Adrenal gland (tissue), 12 donors: ENCODE data around the gene UROD. TPM values are rescaled to one million over a fixed set of nuclear protein-coding genes. Genes with fewer than 3 reads are reported as not detected.
"Not testable (repeated sequence)": the region's sequence is repeated elsewhere in the genome, so short reads cannot be mapped to it uniquely, and the experiment has no call there.

ENCODE experiments used
- DNase-seq, 7 donors: peaks; one replicate each; pipeline ENCODE4 v3.0.0-alpha.2; 2019 to 2020
- H3K27ac ChIP-seq, 5 donors: fragments of 200-600 bp; sonication (generic) in 4 of 5; 1 replicate in 3 of 5; 2 replicates in 2 of 5; pipeline versions ENCODE4 v1.5.1 to v1.8.0; 2016 to 2020; ENCODE audit warnings: mild to moderate bottlenecking in 1 of 5
- H3K27me3 ChIP-seq: fragments of 200-600 bp; 2 replicates; pipeline ENCODE4 v1.8.0; 2021
- H3K36me3 ChIP-seq, 2 donors: fragments of 200-600 bp; replicated peaks in 1 of 2; 1 replicate in 1 of 2; 2 replicates in 1 of 2; pipeline versions ENCODE4 v1.5.1 to v1.8.0; 2018 to 2022
- H3K4me1 ChIP-seq, 2 donors: fragments of 200-600 bp; replicated peaks in 1 of 2; 1 replicate in 1 of 2; 2 replicates in 1 of 2; pipeline versions ENCODE4 v1.5.1 to v1.8.0; 2018 to 2021
- H3K4me3 ChIP-seq, 4 donors: fragments of 200-600 bp; sonication (generic) in 3 of 4; one replicate each; pipeline ENCODE4 v1.5.1; 2016 to 2018
- H3K9me3 ChIP-seq, 3 donors: fragments of 200-600 bp; sonication (generic) in 1 of 3; replicated peaks in 1 of 3; 1 replicate in 2 of 3; 2 replicates in 1 of 3; pipeline versions ENCODE4 v1.5.1 to v1.8.0; 2016 to 2021
- CTCF ChIP-seq, 6 experiments: fragments of 450-650 bp in 4 of 6; fragments of 200-600 bp in 2 of 6; sonication (generic) in 1 of 6; IDR thresholded peaks; 1 replicate in 5 of 6; 2 replicates in 1 of 6; pipeline versions ENCODE4 v1.5.1 to v1.8.0; 2016 to 2021; ENCODE audit warnings: antibody characterized with exemption in 6 of 6, mild to moderate bottlenecking in 2 of 6, moderate library complexity in 1 of 6
- POLR2A ChIP-seq, 2 donors: fragments of 450-650 bp; IDR thresholded peaks; one replicate each; pipeline ENCODE4 v1.6.1; 2017; ENCODE audit warnings: antibody characterized with exemption in 2 of 2, mild to moderate bottlenecking in 2 of 2, moderate library complexity in 1 of 2
- WGBS, 4 donors: extraction: QIAGEN DNeasy Blood & Tissue Kit in 2 of 4; methylation state at CpG; one replicate each; pipeline versions ENCODE4 v1.1.5 to v1.1.7; 2013 to 2017; 5-methylcytosine and 5-hydroxymethylcytosine counted together
- intact Hi-C, 2 donors: fragments of 100-400 bp; cut with DNase I; formaldehyde crosslinking; loops; one replicate each; pipeline versions ENCODE4 v1.14.1 to v1.15.0; 2022 to 2023
- polyA plus RNA-seq, 3 donors: library from polyadenylated mRNA; stranded (reverse); fragments of 200-250 nt in 2 of 3; fragments of 350-450 nt in 1 of 3; fragmentation: Illumina TruSeq in 1 of 3; extraction: RNeasy Lipid Tissue Mini Kit (QIAGEN cat#74804) in 1 of 3; gene quantifications; one replicate each; pipeline ENCODE4 v1.2.3, GENCODE V29; 2013 to 2014
- total RNA-seq, 9 donors: library from RNA; depleted of rRNA in 4 of 9; stranded (reverse); fragments of >200 nt in 4 of 9; fragments of 120-200 nt in 1 of 9; fragmentation: NEBNext Ultra II Directional in 1 of 9; extraction: Animal tissue kit (Norgen Biotek cat#: 25700) in 1 of 9; gene quantifications; one replicate each; pipeline versions ENCODE4 v1.1.0 to v1.2.4, GENCODE V29; 2013 to 2023
- donor health status: healthy with polysubstance abuse.
- donor health status: Bipolar disorder and iron deficiency.
- donor health status: DM: yes; HTN: yes; CAD: no.
- donor health status: DM: no; HTN: no; CAD: no.
- donor health status: DM: no; HTN: no; CAD: no.
- donor health status: DM: yes; HTN: yes; CAD: no.

The UROD gene
- total and polyA plus RNA-seq, 12 donors: 169 to 380 (median 221) TPM

GRCh38 chr1:45047032-45047431, 35.0 kb downstream of the UROD start:
- peak overlapping the region in 1 of 5 donors; percentile 40 for H3K27ac ChIP-seq
- DNase-seq: no peak
- H3K27me3 ChIP-seq: no peaks in the 10 kb centered on the region
- no peak overlapping the region for H3K4me3 ChIP-seq
- H3K4me1 ChIP-seq: peaks cover 9 to 19% of the 10 kb centered on the region in 2 donors
- intact Hi-C loops: no loop called here
- 47 to 56% (median 48%) methylated on average over 5 of the region's 5 CpGs for WGBS, 4 donors
- H3K36me3 ChIP-seq: peaks cover 0 to 8% of the 10 kb centered on the region in 2 donors
- no peak for TF ChIP-seq POLR2A (IDR thresholded peaks at IDR 0.05)
- no peak for TF ChIP-seq CTCF (IDR thresholded peaks at IDR 0.05)
- no peaks in the 10 kb centered on the region for H3K9me3 ChIP-seq

DNA sequence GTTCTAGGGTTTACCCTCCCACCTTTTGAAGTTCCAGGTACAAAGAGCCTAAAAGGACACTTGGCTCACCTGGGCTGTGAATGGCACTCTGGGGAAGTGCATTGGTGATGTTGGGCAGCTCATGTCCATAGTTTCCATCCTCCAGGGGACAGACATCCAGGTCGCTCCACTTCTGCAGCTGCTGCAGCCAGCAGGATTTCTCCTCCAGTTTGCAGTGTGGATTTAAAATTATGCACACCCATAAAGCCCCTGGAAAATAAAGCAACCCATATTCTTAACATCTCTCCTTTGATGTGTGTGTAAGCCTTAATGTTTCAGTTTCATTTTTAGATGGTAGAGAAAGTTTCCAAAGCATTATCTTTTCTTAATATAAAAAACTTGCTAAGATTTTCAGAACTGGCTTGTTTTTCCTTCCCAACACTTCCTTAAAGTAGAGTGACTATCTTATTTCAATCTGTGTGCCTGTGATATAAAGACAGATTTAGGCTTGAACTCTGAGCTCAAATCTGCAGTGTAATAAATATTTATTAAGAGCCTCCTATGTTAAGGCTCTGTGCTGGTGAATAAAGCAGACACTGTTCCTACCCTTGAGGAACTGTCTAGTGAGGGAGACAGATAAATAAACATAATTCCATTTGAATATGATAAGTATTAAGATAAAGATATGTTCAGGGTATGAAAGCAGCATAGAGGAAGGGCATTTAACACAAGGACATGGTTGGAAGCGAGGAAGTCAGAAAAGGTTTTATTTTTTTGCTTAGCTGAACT, 39.1 kb downstream of the UROD start:
- Histone ChIP-seq H3K9me3 (no peaks in the 10 kb centered on the region), H3K36me3 (peaks cover 0 to 4% of the 10 kb centered on the region in 2 donors), H3K4me1 (peaks cover 9 to 19% of the 10 kb centered on the region in 2 donors), H3K4me3 (no peak overlapping the region), H3K27ac (peak overlapping the region in 1 of 5 donors; percentile 37), H3K27me3 (no peaks in the 10 kb centered on the region)
- WGBS, 4 donors: 43 to 51% (median 47%) methylated on average over 2 of the region's 2 CpGs
- intact Hi-C loops: no loop called here
- no peak for DNase-seq
- no peak for TF ChIP-seq CTCF (IDR thresholded peaks at IDR 0.05)
- no peak for TF ChIP-seq POLR2A (IDR thresholded peaks at IDR 0.05)

DNA sequence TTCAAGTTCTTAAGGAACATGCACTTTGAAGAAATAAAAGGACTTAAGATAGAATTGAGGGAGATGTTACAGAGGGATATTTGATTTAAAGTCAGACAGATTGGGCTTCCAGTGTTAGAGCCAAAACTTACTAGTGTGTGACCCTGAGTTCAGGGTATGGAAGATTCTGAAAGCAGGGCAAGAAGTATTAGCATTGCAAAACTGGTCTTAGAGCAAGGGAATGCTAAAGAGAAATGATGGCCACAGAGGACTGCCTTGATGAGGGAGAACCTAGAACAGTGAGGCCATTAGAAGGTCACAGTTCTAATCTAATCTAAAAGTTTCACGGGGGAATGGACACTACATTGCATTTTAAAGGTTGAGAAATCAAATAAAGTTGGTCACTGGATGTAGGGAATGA, 45.5 kb downstream of the UROD start:
- 33 to 46% (median 38%) methylated on average over 1 of the region's 1 CpG for WGBS, 4 donors
- no peak for TF ChIP-seq POLR2A (IDR thresholded peaks at IDR 0.05)
- TF ChIP-seq CTCF (IDR thresholded peaks at IDR 0.05): no peak
- Histone ChIP-seq H3K4me1 (peaks cover 0 to 5% of the 10 kb centered on the region in 2 donors), H3K27ac (no peak overlapping the region), H3K9me3 (no peaks in the 10 kb centered on the region), H3K36me3 (peaks cover 0 to 10% of the 10 kb centered on the region in 2 donors), H3K27me3 (no peaks in the 10 kb centered on the region), H3K4me3 (no peak overlapping the region)
- intact Hi-C loops: no loop called here
- DNase-seq: no peak

GRCh38 chr1:45059829-45060228, 47.8 kb downstream of the UROD start:
- Histone ChIP-seq H3K27ac (no peak overlapping the region), H3K4me1 (peaks cover 0 to 5% of the 10 kb centered on the region in 2 donors), H3K4me3 (no peak overlapping the region), H3K9me3 (no peaks in the 10 kb centered on the region), H3K36me3 (peaks cover 0 to 10% of the 10 kb centered on the region in 2 donors), H3K27me3 (no peaks in the 10 kb centered on the region)
- TF ChIP-seq CTCF (IDR thresholded peaks at IDR 0.05) (no peak), POLR2A (IDR thresholded peaks at IDR 0.05) (no peak)
- DNase-seq: no peak
- 63 to 75% (median 68%) methylated on average over 2 of the region's 2 CpGs for WGBS, 4 donors
- intact Hi-C loops: no loop called here

DNA sequence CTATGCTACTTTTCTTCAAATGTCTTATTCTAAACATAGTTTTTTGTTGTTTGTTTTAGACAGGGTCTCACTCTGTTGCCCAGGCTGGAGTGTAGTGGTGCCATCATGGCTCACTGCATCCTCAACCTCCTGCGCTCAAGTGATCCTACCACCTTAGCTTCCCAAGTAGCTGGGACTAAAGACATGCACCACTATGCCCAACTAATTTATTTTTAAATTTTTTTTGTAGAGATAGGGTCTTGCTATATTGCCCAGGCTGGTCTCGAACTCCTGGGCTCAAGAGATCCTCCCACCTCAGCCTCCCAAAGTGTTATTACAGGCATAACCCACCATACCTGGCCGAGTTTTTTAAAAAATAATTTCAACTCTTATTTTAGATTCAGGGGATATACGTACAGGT, 50.4 kb downstream of the UROD start:
- DNase-seq, intact Hi-C loops, H3K27ac ChIP-seq, H3K27me3 ChIP-seq, H3K4me3 ChIP-seq, H3K9me3 ChIP-seq, H3K4me1 ChIP-seq: not testable (repeated sequence)
- WGBS, 4 donors: 94 to 97% (median 95%) methylated on average over 4 of the region's 4 CpGs
- peaks cover 0 to 10% of the 10 kb centered on the region in 2 donors for H3K36me3 ChIP-seq
